Neural progenitor cell (in vitro differentiated cells): Measurements from ENCODE around the gene ANO4.

Experiments used
- CTCF ChIP-seq: fragments of 200-600 bp; sonication (generic); IDR thresholded peaks from 2 replicates; pipeline ENCODE4 v1.5.1; 2017; ENCODE audit warnings: antibody characterized with exemption, mild to moderate bottlenecking
- EZH2 ChIP-seq: fragments of 200-600 bp; sonication (generic); IDR thresholded peaks from 2 replicates; pipeline ENCODE4 v1.6.1; 2017; ENCODE audit warnings: antibody characterized with exemption, mild to moderate bottlenecking, moderate library complexity

GRCh38 chr12:100940503-100940902, 145.9 kb downstream of the ANO4 start:
- TF ChIP-seq CTCF = no peak
- no peak for TF ChIP-seq EZH2
